Measurements from ENCODE around the gene MISP3.

- TF ChIP-seq, protein P1, sequence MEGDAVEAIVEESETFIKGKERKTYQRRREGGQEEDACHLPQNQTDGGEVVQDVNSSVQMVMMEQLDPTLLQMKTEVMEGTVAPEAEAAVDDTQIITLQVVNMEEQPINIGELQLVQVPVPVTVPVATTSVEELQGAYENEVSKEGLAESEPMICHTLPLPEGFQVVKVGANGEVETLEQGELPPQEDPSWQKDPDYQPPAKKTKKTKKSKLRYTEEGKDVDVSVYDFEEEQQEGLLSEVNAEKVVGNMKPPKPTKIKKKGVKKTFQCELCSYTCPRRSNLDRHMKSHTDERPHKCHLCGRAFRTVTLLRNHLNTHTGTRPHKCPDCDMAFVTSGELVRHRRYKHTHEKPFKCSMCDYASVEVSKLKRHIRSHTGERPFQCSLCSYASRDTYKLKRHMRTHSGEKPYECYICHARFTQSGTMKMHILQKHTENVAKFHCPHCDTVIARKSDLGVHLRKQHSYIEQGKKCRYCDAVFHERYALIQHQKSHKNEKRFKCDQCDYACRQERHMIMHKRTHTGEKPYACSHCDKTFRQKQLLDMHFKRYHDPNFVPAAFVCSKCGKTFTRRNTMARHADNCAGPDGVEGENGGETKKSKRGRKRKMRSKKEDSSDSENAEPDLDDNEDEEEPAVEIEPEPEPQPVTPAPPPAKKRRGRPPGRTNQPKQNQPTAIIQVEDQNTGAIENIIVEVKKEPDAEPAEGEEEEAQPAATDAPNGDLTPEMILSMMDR (IDR thresholded peaks at IDR 0.05): peak in 6 of 7 experiments; percentile 38 to 74 (median 57)
- peak in 2 of 3 donors; percentile 47 to 52 for TF ChIP-seq POLR2A (IDR thresholded peaks at IDR 0.05)
These were observed 40.7 kb upstream of the MISP3 start, which contains the start of gene IL27RA for GRCh38 chr19:14031719-14032480.

All from body of pancreas (tissue), 4 donors.